NCI-H2196 treated with DMSO at 0.1 percent for 48 hours (cell line): ENCODE results near the gene FOLR1.
"Not testable (repeated sequence)": the region's sequence is repeated elsewhere in the genome, so short reads cannot be mapped to it uniquely, and the experiment has no call there.

Experiments
- DNase-seq: peaks from one replicate; lab custom pipeline; 2025; ENCODE audit not compliant: unreplicated experiment; lab: John Stamatoyannopoulos, UW

FOLR1 gene

GRCh38 chr11:72191961-72192381 is at the start of gene FOLR1:
Gene FOLR1 (plus strand): TSS chr11:72192140. CDS start chr11:72192174, 34 bp downstream.
- DNase-seq, result no peak

GRCh38 chr11:72142543-72142942 is 49.4 kb upstream of the FOLR1 start:
- not testable (repeated sequence) for DNase-seq

GRCh38 chr11:72144807-72145565 is 47.0 kb upstream of the FOLR1 start:
- DNase-seq, result no peak

GRCh38 chr11:72146625-72147024 is 45.3 kb upstream of the FOLR1 start:
- no peak for DNase-seq

GRCh38 chr11:72150882-72151281 is 41.1 kb upstream of the FOLR1 start:
- no peak for DNase-seq

GRCh38 chr11:72153874-72154273 is 38.1 kb upstream of the FOLR1 start:
- not testable (repeated sequence) for DNase-seq

- no peak for DNase-seq
Observed at GRCh38 chr11:72154816-72155215, 37.1 kb upstream of the FOLR1 start.

GRCh38 chr11:72155751-72156150 is 36.2 kb upstream of the FOLR1 start:
- no peak for DNase-seq

GRCh38 chr11:72157131-72157530 is 34.8 kb upstream of the FOLR1 start:
- no peak for DNase-seq

GRCh38 chr11:72160319-72160718 is 31.6 kb upstream of the FOLR1 start:
- no peak for DNase-seq

- DNase-seq, result no peak
Observed at GRCh38 chr11:72162891-72163492, 28.9 kb upstream of the FOLR1 start.

GRCh38 chr11:72164187-72164586 is 27.8 kb upstream of the FOLR1 start:
- not testable (repeated sequence) for DNase-seq

GRCh38 chr11:72169046-72169555 is 22.8 kb upstream of the FOLR1 start:
- DNase-seq, result not testable (repeated sequence)

GRCh38 chr11:72169754-72170153 is 22.2 kb upstream of the FOLR1 start:
- DNase-seq, result not testable (repeated sequence)

- DNase-seq, result not testable (repeated sequence)
Observed at GRCh38 chr11:72172043-72172442, 19.9 kb upstream of the FOLR1 start.

- no peak for DNase-seq
Observed at GRCh38 chr11:72173291-72173690, 18.6 kb upstream of the FOLR1 start.

- DNase-seq, result no peak
Observed at GRCh38 chr11:72174302-72175070, 17.5 kb upstream of the FOLR1 start.

GRCh38 chr11:72177656-72178055 is 14.3 kb upstream of the FOLR1 start:
- no peak for DNase-seq

- DNase-seq, result no peak
Observed at GRCh38 chr11:72179049-72179803, 12.7 kb upstream of the FOLR1 start.

GRCh38 chr11:72179804-72180396 is 12.0 kb upstream of the FOLR1 start:
- no peak for DNase-seq
